Neural cell (in vitro differentiated cells): ENCODE results near the gene PRKCA. TPM values are rescaled to one million over a fixed set of nuclear protein-coding genes. Genes with fewer than 3 reads are reported as not detected.

ENCODE experiments used
- H2AFZ ChIP-seq: fragments of 200-600, 300-800 bp; sonication (generic), shearing (Covaris generic); 2 replicates; pipeline ENCODE4 v1.6.0; 2014; ENCODE audit warnings: low read depth, mild to moderate bottlenecking, antibody characterized with exemption, low read length, moderate library complexity
- H3F3A ChIP-seq: fragments of 200-600 bp; shearing (Covaris generic); 2 replicates; pipeline ENCODE4 v1.6.1; 2016; ENCODE audit warnings: mild to moderate bottlenecking, moderate library complexity, mixed read lengths, antibody characterized with exemption, low read length; ENCODE audit not compliant: insufficient read depth, poor library complexity, severe bottlenecking
- H3K27ac ChIP-seq: fragments of 200-600, 300-800 bp; sonication (generic), shearing (Covaris generic); 2 replicates; pipeline ENCODE4 v1.5.1; 2014; ENCODE audit warnings: mild to moderate bottlenecking, low read length, moderate library complexity
- H3K27me3 ChIP-seq: fragments of 300-800, 200-600 bp; sonication (generic), shearing (Covaris generic); 2 replicates; pipeline ENCODE4 v1.6.0; 2014; ENCODE audit warnings: mild to moderate bottlenecking, low read depth, low read length, moderate library complexity; ENCODE audit not compliant: insufficient read depth
- H3K36me3 ChIP-seq: fragments of 300-800, 200-600 bp; sonication (generic), shearing (Covaris generic); 2 replicates; pipeline ENCODE4 v1.5.1; 2014; ENCODE audit warnings: mild to moderate bottlenecking, antibody characterized with exemption, low read length, moderate library complexity; ENCODE audit not compliant: insufficient read depth
- H3K4me2 ChIP-seq: fragments of 300-800, 200-600 bp; sonication (generic), shearing (Covaris generic); 2 replicates; pipeline ENCODE4 v1.6.0; 2014; ENCODE audit warnings: mild to moderate bottlenecking, low read length
- H3K4me3 ChIP-seq: fragments of 300-800, 200-600 bp; sonication (generic), shearing (Covaris generic); 2 replicates; pipeline ENCODE4 v1.5.1; 2014; ENCODE audit warnings: mild to moderate bottlenecking, low read length, moderate library complexity
- H3K79me2 ChIP-seq: fragments of 200-600 bp; shearing (Covaris generic); replicated peaks from 2 replicates; pipeline ENCODE4 v1.6.0; 2014; ENCODE audit warnings: mild to moderate bottlenecking, low read length, moderate library complexity; ENCODE audit not compliant: insufficient read depth
- H3K9ac ChIP-seq: fragments of 300-800, 200-600 bp; sonication (generic), shearing (Covaris generic); 2 replicates; pipeline ENCODE4 v1.6.1; 2016; ENCODE audit warnings: mild to moderate bottlenecking, low read length, mixed read lengths
- H3K9me2 ChIP-seq: fragments of 200-600 bp; shearing (Covaris generic); 2 replicates; pipeline ENCODE4 v1.6.1; 2016; ENCODE audit warnings: mild to moderate bottlenecking, low read length, mixed read lengths; ENCODE audit not compliant: insufficient read depth
- H3K9me3 ChIP-seq: fragments of 200-600, 300-800 bp; sonication (generic), shearing (Covaris generic); 2 replicates; pipeline ENCODE4 v1.6.1; 2016; ENCODE audit warnings: mild to moderate bottlenecking, mixed run types, low read length, moderate library complexity, mixed read lengths
- H4K20me1 ChIP-seq: fragments of 200-600 bp; shearing (Covaris generic); 2 replicates; pipeline ENCODE4 v1.6.1; 2016; ENCODE audit warnings: mild to moderate bottlenecking, mixed run types; ENCODE audit not compliant: insufficient read depth
- EP300 ChIP-seq: fragments of 450-650 bp; conservative IDR thresholded peaks from 2 replicates; pipeline ENCODE4 v1.6.1; 2014; ENCODE audit warnings: antibody characterized with exemption, mild to moderate bottlenecking, moderate library complexity; ENCODE audit not compliant: poor library complexity, severe bottlenecking
- EZH2 ChIP-seq: fragments of 200-600, 300-800 bp; shearing (Covaris generic), sonication (generic); IDR thresholded peaks from 2 replicates; pipeline ENCODE4 v1.6.1; 2014; ENCODE audit warnings: antibody characterized with exemption, low read length, borderline replicate concordance, mild to moderate bottlenecking; ENCODE audit not compliant: insufficient read depth, poor library complexity, severe bottlenecking
- MXI1 ChIP-seq: fragments of 450-650 bp; conservative IDR thresholded peaks from 2 replicates; pipeline ENCODE4 v1.6.1; 2014; ENCODE audit warnings: antibody characterized with exemption, mild to moderate bottlenecking; ENCODE audit not compliant: poor library complexity, severe bottlenecking
- POLR2AphosphoS5 ChIP-seq: IDR thresholded peaks from 2 replicates; pipeline ENCODE4 v1.6.1; 2012
- RAD21 ChIP-seq: fragments of 450-650 bp; conservative IDR thresholded peaks from 2 replicates; pipeline ENCODE4 v1.6.1; 2014; ENCODE audit warnings: antibody characterized with exemption, mild to moderate bottlenecking, moderate library complexity
- SMC3 ChIP-seq: fragments of 450-650 bp; conservative IDR thresholded peaks from 2 replicates; pipeline ENCODE4 v1.6.1; 2014; ENCODE audit warnings: antibody characterized with exemption, mild to moderate bottlenecking, moderate library complexity; ENCODE audit not compliant: poor library complexity
- TAF1 ChIP-seq: IDR thresholded peaks from 2 replicates; pipeline ENCODE4 v1.6.1; 2012; ENCODE audit warnings: low read depth
- polyA plus RNA-seq: library from polyadenylated mRNA; depleted of rRNA; stranded (reverse); fragments of >200 nt; gene quantifications from 2 replicates; pipeline ENCODE4 v1.2.3, GENCODE V29; 2014
- TF ChIP-seq, protein P1 (sequence below): fragments of 450-650 bp; IDR thresholded peaks from 2 replicates; pipeline ENCODE4 v1.5.1; 2014; ENCODE audit warnings: antibody characterized with exemption, mild to moderate bottlenecking, moderate library complexity; ENCODE audit not compliant: poor library complexity, severe bottlenecking
- TF ChIP-seq, protein P2 (sequence below): IDR thresholded peaks from 2 replicates; pipeline ENCODE4 v1.6.1; 2012; ENCODE audit warnings: borderline replicate concordance

The PRKCA gene
- polyA plus RNA-seq, 1 donor from 2014 or later, result 5.9 TPM

DNA sequence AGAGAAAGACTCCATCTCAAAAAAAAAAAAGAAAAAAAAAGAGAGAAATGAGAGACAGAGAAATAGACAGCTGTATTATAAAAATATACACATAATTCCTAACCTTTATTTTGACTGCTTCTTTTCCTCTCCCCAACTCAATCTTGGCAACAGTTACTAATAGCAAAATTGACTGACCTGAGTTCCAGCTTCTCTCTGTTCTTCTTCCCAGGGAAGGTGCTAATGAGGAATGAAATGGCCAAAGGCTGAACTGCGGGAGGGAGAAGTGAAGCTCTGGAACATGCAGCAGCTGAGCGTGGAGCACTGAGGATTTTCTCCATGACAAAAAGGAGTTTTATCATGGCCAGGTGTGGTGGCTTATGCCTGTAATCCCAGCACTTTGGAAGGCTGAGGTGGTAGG is 25.2 kb upstream of the PRKCA start:
- H3K9ac ChIP-seq, result no peak overlapping the region
- H3F3A ChIP-seq, result no peaks in the 10 kb centered on the region
- no peak overlapping the region for H3K4me3 ChIP-seq
- H4K20me1 ChIP-seq, result no peaks in the 10 kb centered on the region
- H3K27ac ChIP-seq, result no peak overlapping the region
- no peaks in the 10 kb centered on the region for H3K79me2 ChIP-seq
- no peaks in the 10 kb centered on the region for H3K27me3 ChIP-seq
- H3K9me2 ChIP-seq, result no peaks in the 10 kb centered on the region
- H3K36me3 ChIP-seq, result no peaks in the 10 kb centered on the region
- no peak overlapping the region for H2AFZ ChIP-seq
- no peak overlapping the region for H3K4me2 ChIP-seq
- TF ChIP-seq TAF1, result no peak
- no peak for TF ChIP-seq RAD21
- no peak for TF ChIP-seq EP300
- TF ChIP-seq POLR2AphosphoS5, result no peak
- TF ChIP-seq SMC3, result no peak
- TF ChIP-seq, protein P1, sequence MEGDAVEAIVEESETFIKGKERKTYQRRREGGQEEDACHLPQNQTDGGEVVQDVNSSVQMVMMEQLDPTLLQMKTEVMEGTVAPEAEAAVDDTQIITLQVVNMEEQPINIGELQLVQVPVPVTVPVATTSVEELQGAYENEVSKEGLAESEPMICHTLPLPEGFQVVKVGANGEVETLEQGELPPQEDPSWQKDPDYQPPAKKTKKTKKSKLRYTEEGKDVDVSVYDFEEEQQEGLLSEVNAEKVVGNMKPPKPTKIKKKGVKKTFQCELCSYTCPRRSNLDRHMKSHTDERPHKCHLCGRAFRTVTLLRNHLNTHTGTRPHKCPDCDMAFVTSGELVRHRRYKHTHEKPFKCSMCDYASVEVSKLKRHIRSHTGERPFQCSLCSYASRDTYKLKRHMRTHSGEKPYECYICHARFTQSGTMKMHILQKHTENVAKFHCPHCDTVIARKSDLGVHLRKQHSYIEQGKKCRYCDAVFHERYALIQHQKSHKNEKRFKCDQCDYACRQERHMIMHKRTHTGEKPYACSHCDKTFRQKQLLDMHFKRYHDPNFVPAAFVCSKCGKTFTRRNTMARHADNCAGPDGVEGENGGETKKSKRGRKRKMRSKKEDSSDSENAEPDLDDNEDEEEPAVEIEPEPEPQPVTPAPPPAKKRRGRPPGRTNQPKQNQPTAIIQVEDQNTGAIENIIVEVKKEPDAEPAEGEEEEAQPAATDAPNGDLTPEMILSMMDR, result no peak
- TF ChIP-seq, protein P2, sequence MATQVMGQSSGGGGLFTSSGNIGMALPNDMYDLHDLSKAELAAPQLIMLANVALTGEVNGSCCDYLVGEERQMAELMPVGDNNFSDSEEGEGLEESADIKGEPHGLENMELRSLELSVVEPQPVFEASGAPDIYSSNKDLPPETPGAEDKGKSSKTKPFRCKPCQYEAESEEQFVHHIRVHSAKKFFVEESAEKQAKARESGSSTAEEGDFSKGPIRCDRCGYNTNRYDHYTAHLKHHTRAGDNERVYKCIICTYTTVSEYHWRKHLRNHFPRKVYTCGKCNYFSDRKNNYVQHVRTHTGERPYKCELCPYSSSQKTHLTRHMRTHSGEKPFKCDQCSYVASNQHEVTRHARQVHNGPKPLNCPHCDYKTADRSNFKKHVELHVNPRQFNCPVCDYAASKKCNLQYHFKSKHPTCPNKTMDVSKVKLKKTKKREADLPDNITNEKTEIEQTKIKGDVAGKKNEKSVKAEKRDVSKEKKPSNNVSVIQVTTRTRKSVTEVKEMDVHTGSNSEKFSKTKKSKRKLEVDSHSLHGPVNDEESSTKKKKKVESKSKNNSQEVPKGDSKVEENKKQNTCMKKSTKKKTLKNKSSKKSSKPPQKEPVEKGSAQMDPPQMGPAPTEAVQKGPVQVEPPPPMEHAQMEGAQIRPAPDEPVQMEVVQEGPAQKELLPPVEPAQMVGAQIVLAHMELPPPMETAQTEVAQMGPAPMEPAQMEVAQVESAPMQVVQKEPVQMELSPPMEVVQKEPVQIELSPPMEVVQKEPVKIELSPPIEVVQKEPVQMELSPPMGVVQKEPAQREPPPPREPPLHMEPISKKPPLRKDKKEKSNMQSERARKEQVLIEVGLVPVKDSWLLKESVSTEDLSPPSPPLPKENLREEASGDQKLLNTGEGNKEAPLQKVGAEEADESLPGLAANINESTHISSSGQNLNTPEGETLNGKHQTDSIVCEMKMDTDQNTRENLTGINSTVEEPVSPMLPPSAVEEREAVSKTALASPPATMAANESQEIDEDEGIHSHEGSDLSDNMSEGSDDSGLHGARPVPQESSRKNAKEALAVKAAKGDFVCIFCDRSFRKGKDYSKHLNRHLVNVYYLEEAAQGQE, result no peak
- no peak for TF ChIP-seq MXI1
- TF ChIP-seq EZH2, result no peak
- H3K9me3 ChIP-seq, result no peaks in the 10 kb centered on the region

DNA sequence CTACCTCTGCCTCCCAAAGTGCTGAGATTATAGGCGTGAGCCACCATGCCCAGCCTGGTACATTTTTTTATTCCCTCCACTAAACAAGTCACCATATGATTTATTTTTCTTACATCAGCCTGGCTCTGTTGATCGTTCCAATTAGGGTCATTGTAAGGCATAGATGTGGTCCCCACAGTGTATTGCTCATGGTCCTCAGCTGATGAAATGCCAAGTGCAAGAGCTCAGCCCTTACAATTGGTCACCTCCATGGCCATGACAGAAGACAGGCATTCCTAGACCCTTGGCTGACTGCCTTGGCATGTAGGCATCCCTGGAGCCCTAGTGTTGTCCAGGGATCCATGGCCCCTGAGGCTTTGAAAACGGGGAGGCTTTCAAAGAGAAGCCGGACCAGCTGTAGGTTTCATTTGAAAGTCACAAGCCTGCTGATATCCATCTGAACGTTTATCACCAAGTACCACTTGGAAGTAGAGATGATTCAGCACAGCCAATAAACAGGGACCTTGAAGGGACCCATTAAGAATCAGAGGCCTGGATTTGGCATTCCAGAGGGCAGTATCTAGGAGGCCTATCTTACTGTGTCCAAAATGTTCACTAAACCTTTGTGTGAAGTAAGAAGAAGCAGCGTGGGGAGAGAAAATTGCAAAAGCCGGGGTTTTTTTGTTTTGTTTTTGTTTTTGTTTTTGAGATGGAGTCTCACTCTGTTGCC is 20.6 kb upstream of the PRKCA start:
- H4K20me1 ChIP-seq, result no peaks in the 10 kb centered on the region
- no peaks in the 10 kb centered on the region for H3K9me2 ChIP-seq
- H2AFZ ChIP-seq, result no peak overlapping the region
- H3K27me3 ChIP-seq, result no peaks in the 10 kb centered on the region
- no peak overlapping the region for H3K4me2 ChIP-seq
- H3K79me2 ChIP-seq, result no peaks in the 10 kb centered on the region
- H3K27ac ChIP-seq, result no peak overlapping the region
- no peaks in the 10 kb centered on the region for H3F3A ChIP-seq
- no peak overlapping the region for H3K4me3 ChIP-seq
- no peaks in the 10 kb centered on the region for H3K9me3 ChIP-seq
- no peaks in the 10 kb centered on the region for H3K36me3 ChIP-seq
- TF ChIP-seq POLR2AphosphoS5, result no peak
- no peak for TF ChIP-seq MXI1
- no peak for TF ChIP-seq EP300
- no peak for TF ChIP-seq RAD21
- TF ChIP-seq EZH2, result no peak
- TF ChIP-seq, protein P1, result no peak
- TF ChIP-seq, protein P2, result no peak
- no peak for TF ChIP-seq TAF1
- no peak overlapping the region for H3K9ac ChIP-seq
